ENCODE results near the gene RAP1GDS1. TPM values are rescaled to one million over a fixed set of nuclear protein-coding genes. Genes with fewer than 3 reads are reported as not detected.
A peak's percentile ranks its signal among the peaks of the same experiment; 100 is the strongest.

Gene RAP1GDS1
- total and polyA plus RNA-seq, 2 of the 4 experiments (the other 2 are of a cell fraction), result 29.0 to 85.1 TPM

DNA sequence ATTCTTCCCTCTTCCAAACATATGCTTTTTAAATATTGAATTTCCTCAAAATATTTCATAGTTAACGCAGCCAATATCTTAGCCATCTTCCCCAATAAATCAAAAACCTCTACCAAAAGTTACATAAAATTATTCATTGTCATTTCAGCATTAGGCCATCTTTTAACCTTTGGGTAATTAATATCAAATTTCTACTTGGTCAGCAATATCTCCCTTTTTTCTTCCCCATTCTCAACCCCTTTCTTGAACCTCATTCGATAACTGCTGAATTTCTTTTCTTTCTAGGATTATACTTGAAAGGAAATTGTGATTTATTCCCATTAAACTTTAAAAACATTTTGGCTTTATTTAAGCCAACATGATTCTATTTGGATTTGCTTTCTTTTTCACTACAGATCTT, 65.0 kb downstream of the RAP1GDS1 start:
- CTCF ChIA-PET, result interaction anchor here (0.6 kb wide), 1 partner anchor 300 kb away, joined by 3 read pairs; no protein-coding TSS in a partner anchor
- Histone ChIP-seq H2BK15ac (ENCODE audit: low read depth, low read length) (no peak overlapping the region), H3K4me1 (ENCODE audit: control insufficient read depth, insufficient read depth, low read length) (no peaks in the 10 kb centered on the region), H2BK20ac (ENCODE audit: low read depth, low read length) (no peak overlapping the region), H3K9me1 (ENCODE audit: insufficient read depth, low read length) (no peaks in the 10 kb centered on the region), H3K18ac (ENCODE audit: low read depth, low read length) (no peak overlapping the region), H2AK5ac (ENCODE audit: low read depth, low read length) (no peak overlapping the region), H3K9me3 (ENCODE audit: control insufficient read depth, insufficient read depth, low read length) (no peaks in the 10 kb centered on the region), H3K56ac (ENCODE audit: extremely low read depth, insufficient read depth, low read length) (no peak overlapping the region), H3K4me3 (ENCODE audit: insufficient read depth, low read depth, low read length) (no peak overlapping the region), H2AK9ac (replicated peaks; ENCODE audit: low read depth, low read length, poor library complexity) (no peak overlapping the region), H3K4me2 (ENCODE audit: low read depth, low read length) (no peak overlapping the region), H4K91ac (ENCODE audit: insufficient read depth, low read depth, low read length) (no peak overlapping the region), H3K79me1 (ENCODE audit: low read depth in 1 of 2, low read length in 2 of 2) (peaks cover 4 to 15% of the 10 kb centered on the region in 2 experiments; a peak in 2 of 4 replicates), H3K36me3 (ENCODE audit: control insufficient read depth, insufficient read depth, low read length) (peaks cover 1% of the 10 kb centered on the region; the same call in 1 of the 2 replicates), H2BK120ac (ENCODE audit: low read depth, low read length) (no peak overlapping the region), H3K23ac (ENCODE audit: low read depth, low read length) (no peak overlapping the region), H3K27me3 (ENCODE audit: control insufficient read depth, insufficient read depth, low read length) (no peaks in the 10 kb centered on the region), H4K8ac (ENCODE audit: low read depth in 2 of 2, low read length in 2 of 2) (no peak overlapping the region), H2BK5ac (ENCODE audit: low read depth, low read length, poor library complexity, severe bottlenecking) (no peak overlapping the region), H3K27ac (ENCODE audit: insufficient read depth, low read length) (no peak overlapping the region), H4K5ac (ENCODE audit: low read depth, low read length) (no peak overlapping the region), H4K20me1 (ENCODE audit: insufficient read depth, low read length) (no peaks in the 10 kb centered on the region), H3K9ac (ENCODE audit: low read depth, low read length) (no peak overlapping the region), H3K14ac (replicated peaks; ENCODE audit: low read depth, low read length) (no peak overlapping the region), H3K4ac (ENCODE audit: low read depth, low read length) (no peak overlapping the region), H2AFZ (replicated peaks; ENCODE audit: low read length, poor library complexity) (no peak overlapping the region)
- no TSS peak for BruUV-seq (replicated peaks)
- 100% methylated on average over 1 of the region's 2 CpGs; no CpG with 5 or more reads in 1 of the 2 experiments for WGBS, 2 experiments (ENCODE audit: extremely low coverage in 2 of 2, insufficient read length in 1 of 2)
- TF ChIP-seq SMC3 (IDR thresholded peaks at IDR 0.05; ENCODE audit: low read depth, low read length) (no peak), MAZ (IDR thresholded peaks at IDR 0.05; ENCODE audit: borderline replicate concordance, low read depth, low read length) (no peak), MAFK (IDR thresholded peaks at IDR 0.05; ENCODE audit: low read depth, low read length) (peak; percentile 44; the same call in 1 of the 2 replicates), BHLHE40 (IDR thresholded peaks at IDR 0.05; ENCODE audit: low read depth, low read length) (no peak), FOS (IDR thresholded peaks at IDR 0.05; ENCODE audit: low read depth, low read length) (no peak)
- in situ Hi-C loops (cut with MboI; ENCODE audit: low sequenced_read_pairs) (no loop called here), dilution Hi-C loops (cut with HindIII; ENCODE audit: low sequenced_read_pairs, unreplicated experiment) (no loop called here), intact Hi-C loops (cut with micrococcal nuclease) (no loop called here)
- DNase-seq (no peak), ATAC-seq (ENCODE audit: low read depth) (no peak)
- POLR2A ChIA-PET (ENCODE audit: unreplicated experiment), result no interaction called here

Data from IMR-90 (cell line).